ENCODE measurements around the gene ZNF672. TPM values are rescaled to one million over a fixed set of nuclear protein-coding genes. Genes with fewer than 3 reads are reported as not detected.
"Not testable (repeated sequence)": the region's sequence is repeated elsewhere in the genome, so short reads cannot be mapped to it uniquely, and the experiment has no call there.

The ZNF672 gene
- total RNA-seq, 2 experiments from 2014 or later = 39.5 to 49.4 TPM

DNA sequence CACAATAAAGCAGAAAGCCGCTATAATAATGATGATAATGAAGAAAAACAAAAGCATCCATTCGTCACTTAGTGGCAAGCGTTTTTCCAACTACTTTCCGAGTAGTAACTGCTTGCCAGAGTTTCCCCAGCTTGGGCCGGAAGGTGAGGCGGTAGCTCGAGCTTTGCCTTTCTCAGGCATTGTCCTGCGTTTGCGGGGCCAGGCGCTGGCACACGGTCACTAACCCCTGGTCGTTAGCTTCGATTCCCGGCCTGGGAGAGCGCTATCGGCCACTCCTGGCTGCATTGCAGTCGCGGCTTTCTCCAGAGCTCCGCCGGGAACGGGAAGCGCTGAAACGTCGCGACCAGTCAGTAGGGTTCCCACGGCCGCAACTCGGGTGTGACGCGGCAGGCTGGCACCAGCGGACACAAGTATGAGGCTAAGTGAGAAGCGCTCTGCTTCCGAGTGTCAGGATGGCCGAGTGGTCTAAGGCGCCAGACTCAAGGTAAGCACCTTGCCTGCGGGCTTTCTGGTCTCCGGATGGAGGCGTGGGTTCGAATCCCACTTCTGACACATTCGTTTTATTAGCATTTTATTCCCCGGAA is 35.5 kb downstream of the ZNF672 start:
- ATAC-seq (peak; percentile 83), DNase-seq (peak; percentile 95)
- ChIA-PET POLR2A (interaction anchor here (0.6 to 1.7 kb wide), 6 partner anchors 9 to 936 kb away, joined by 3 to 7 read pairs (median 4); partner anchors contain the start of genes SH3BP5L and ZNF692), CTCF (interaction anchor here (0.8 to 3.6 kb wide), 8 partner anchors 11 to 47 kb away, joined by 3 to 20 read pairs (median 6); partner anchors contain the start of genes PGBD2, SH3BP5L, ZNF672 and ZNF692)
- Mint-ChIP-seq H3K9me3 (ENCODE audit: low read depth) (no peaks in the 10 kb centered on the region), H3K27ac (peak overlapping the region; percentile 94), H3K27me3 (no peaks in the 10 kb centered on the region), H3K4me3 (peak overlapping the region; percentile 87), H3K4me1 (peaks cover 25% of the 10 kb centered on the region), H3K36me3 (ENCODE audit: low read depth) (peaks cover 5% of the 10 kb centered on the region)
- intact Hi-C loops (cut with DNase I, micrococcal nuclease) = loop anchor here (1.0 kb wide), 5 partner anchors 10 to 47 kb away; partner anchors contain the start of genes ZNF692 (in 2 of the 2) and ZNF672 (in 1 of the 2)

DNA sequence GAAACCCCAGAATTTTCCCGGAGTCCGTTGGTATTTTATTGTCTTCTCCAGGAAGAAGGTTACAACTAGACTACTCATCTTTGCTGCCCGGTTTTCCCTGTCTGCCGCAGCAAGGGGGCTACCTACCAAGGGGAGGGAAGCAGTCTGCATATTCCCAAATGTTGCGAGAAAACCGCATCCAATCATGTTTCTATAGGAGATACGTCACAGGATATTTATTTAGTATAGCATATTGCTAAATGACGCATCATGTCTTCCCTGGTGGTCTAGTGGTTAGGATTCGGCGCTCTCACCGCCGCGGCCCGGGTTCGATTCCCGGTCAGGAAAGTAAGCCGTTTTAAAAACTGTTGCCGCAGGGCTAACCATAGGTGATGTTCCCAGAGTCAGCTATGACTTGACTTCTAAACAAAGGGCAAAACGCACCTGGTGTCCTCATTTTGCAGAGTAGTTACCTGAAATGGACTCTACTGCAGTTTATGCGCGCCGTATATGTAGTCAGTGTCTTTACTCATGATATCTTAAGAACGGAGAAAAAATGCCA is 36.0 kb downstream of the ZNF672 start:
- no peaks in the 10 kb centered on the region for H3K9me3 Mint-ChIP-seq (ENCODE audit: low read depth)
- intact Hi-C loops (cut with DNase I, micrococcal nuclease) = loop anchor here (1.0 kb wide), 6 partner anchors 11 to 48 kb away; partner anchors contain the start of genes PGBD2 (in 2 of the 2), ZNF692 (in 2 of the 2) and ZNF672 (in 1 of the 2)
- H3K4me3 Mint-ChIP-seq = peak overlapping the region; percentile 87
- H3K4me1 Mint-ChIP-seq = peaks cover 25% of the 10 kb centered on the region
- ChIA-PET POLR2A (interaction anchor here (0.6 to 1.7 kb wide), 6 partner anchors 10 to 937 kb away, joined by 3 to 7 read pairs (median 4); partner anchors contain the start of genes SH3BP5L and ZNF692), CTCF (interaction anchor here (0.8 to 3.6 kb wide), 7 partner anchors 11 to 48 kb away, joined by 3 to 20 read pairs (median 7); partner anchors contain the start of genes PGBD2, SH3BP5L, ZNF672 and ZNF692)
- no peaks in the 10 kb centered on the region for H3K27me3 Mint-ChIP-seq
- peak; percentile 87 for DNase-seq
- ATAC-seq = peak; percentile 59
- H3K27ac Mint-ChIP-seq = peak overlapping the region; percentile 94
- H3K36me3 Mint-ChIP-seq (ENCODE audit: low read depth) = peaks cover 5% of the 10 kb centered on the region

DNA sequence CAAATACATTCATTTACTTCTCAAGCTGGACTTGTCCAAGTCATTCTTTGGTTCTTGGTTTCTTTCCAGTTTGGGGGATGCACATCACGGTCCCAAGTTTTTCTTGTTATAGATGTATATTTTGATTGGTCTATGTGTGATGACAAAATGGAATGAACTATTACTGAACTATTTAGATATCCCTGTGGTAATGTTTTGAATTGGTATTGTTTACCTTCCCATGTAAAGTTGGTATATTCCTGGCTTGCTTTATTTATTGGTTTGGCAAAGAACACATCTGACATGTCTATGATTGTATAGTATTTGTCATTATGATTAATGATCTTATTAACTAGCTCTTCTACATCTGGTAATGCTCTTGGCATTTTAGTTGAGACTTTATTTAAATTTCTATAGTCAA is 43.2 kb downstream of the ZNF672 start:
- no peak for ATAC-seq
- H3K27me3 Mint-ChIP-seq = no peaks in the 10 kb centered on the region
- no peak overlapping the region for H3K4me3 Mint-ChIP-seq
- H3K4me1 Mint-ChIP-seq = peaks cover 3% of the 10 kb centered on the region
- no peaks in the 10 kb centered on the region for H3K9me3 Mint-ChIP-seq (ENCODE audit: low read depth)
- H3K27ac Mint-ChIP-seq = no peak overlapping the region
- no peak for DNase-seq
- ChIA-PET POLR2A (no interaction called here), CTCF (interaction anchor here (0.9 kb wide), 1 partner anchor 18 kb away, joined by 4 read pairs; no protein-coding TSS in a partner anchor)
- H3K36me3 Mint-ChIP-seq (ENCODE audit: low read depth) = no peaks in the 10 kb centered on the region
- intact Hi-C loops (cut with DNase I, micrococcal nuclease) = no loop called here

DNA sequence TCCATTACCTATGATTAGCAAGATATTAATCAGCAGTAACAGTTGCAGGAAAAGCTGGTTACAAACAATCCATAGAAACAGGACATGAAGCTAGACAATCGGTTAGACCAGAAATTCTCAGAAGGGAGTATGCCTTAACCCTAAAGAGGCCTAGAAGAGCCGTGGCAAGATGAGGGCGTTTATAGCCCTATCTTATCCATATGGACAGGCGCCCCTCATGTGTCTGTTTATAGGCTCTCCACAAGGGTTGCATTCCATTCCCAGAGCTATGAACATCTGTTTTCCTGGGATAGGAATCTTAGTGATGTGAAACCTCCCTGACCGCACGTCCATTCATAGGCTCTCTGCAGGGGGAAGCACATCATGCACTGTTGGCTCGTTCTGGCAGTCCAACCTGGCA is 44.4 kb downstream of the ZNF672 start:
- H3K27me3 Mint-ChIP-seq; H3K4me1 Mint-ChIP-seq; H3K27ac Mint-ChIP-seq; H3K36me3 Mint-ChIP-seq (ENCODE audit: low read depth); POLR2A ChIA-PET; intact Hi-C loops (cut with DNase I, micrococcal nuclease); H3K9me3 Mint-ChIP-seq (ENCODE audit: low read depth); ATAC-seq; CTCF ChIA-PET; H3K4me3 Mint-ChIP-seq; DNase-seq: not testable (repeated sequence)

DNA sequence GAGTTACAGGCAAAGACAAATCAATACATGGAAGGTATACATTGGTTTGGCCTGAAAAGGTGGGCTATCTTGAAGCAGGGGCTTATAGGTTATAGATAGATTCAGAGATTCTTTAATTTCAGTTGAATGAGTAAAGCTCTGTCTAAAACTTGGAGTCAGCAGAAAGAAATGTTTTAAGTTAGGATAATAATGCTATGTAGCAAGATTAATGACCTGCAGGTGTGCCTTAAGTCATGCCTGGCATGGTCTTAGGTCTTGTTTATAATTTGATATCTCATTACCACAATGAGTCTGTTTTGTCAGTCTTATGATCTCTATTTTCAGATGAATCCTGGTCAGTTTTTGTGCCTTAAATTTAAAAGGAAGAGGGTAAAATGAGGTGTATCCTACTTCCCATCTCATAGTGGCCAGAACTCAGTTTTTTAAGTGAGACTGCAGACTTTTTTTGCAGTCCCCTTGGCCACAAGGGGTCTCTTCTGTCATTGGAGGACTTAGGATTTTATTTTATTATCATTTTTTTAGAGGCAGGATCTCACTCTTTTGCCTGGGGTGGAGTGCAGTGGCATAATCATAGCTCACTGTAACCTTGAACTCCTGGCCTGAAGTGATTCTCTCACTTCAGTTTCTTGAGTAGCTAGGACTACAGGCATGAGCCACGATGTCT is 46.7 kb downstream of the ZNF672 start:
- ChIA-PET POLR2A (no interaction called here), CTCF (interaction anchor here (1.5 kb wide), 1 partner anchor 24 kb away, joined by 4 read pairs; no protein-coding TSS in a partner anchor)
- Mint-ChIP-seq H3K27ac (no peak overlapping the region), H3K4me1 (no peaks in the 10 kb centered on the region), H3K4me3 (no peak overlapping the region), H3K27me3 (no peaks in the 10 kb centered on the region), H3K9me3 (ENCODE audit: low read depth) (no peaks in the 10 kb centered on the region), H3K36me3 (ENCODE audit: low read depth) (no peaks in the 10 kb centered on the region)
- DNase-seq = no peak
- ATAC-seq = no peak
- intact Hi-C loops (cut with DNase I, micrococcal nuclease) = no loop called here

DNA sequence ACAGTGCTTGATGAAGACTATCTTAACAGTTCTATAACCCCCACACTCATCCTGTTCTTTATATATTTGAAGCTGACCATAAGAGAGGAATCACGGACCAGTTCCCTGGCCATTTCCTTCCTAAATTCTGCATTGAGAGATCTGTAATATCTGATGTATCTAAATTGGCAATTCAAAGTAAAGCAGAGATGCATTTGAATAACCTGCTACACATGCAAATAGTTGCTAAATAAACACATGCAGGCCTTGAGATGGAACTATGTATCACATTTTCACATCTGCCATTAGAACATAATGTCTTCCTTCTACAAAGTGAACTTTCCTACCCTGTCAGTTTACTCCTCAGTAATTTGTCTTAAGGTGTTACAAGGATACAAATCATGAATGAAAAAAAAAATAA is 47.6 kb downstream of the ZNF672 start:
- DNase-seq (no peak), ATAC-seq (no peak)
- H3K9me3 Mint-ChIP-seq (ENCODE audit: low read depth) = no peaks in the 10 kb centered on the region
- no peak overlapping the region for H3K27ac Mint-ChIP-seq
- intact Hi-C loops (cut with DNase I, micrococcal nuclease) = no loop called here
- H3K4me3 Mint-ChIP-seq = no peak overlapping the region
- CTCF ChIA-PET = no interaction called here
- no peaks in the 10 kb centered on the region for H3K36me3 Mint-ChIP-seq (ENCODE audit: low read depth)
- POLR2A ChIA-PET = no interaction called here
- H3K27me3 Mint-ChIP-seq = peaks cover under 1% of the 10 kb centered on the region
- H3K4me1 Mint-ChIP-seq = no peaks in the 10 kb centered on the region

DNA sequence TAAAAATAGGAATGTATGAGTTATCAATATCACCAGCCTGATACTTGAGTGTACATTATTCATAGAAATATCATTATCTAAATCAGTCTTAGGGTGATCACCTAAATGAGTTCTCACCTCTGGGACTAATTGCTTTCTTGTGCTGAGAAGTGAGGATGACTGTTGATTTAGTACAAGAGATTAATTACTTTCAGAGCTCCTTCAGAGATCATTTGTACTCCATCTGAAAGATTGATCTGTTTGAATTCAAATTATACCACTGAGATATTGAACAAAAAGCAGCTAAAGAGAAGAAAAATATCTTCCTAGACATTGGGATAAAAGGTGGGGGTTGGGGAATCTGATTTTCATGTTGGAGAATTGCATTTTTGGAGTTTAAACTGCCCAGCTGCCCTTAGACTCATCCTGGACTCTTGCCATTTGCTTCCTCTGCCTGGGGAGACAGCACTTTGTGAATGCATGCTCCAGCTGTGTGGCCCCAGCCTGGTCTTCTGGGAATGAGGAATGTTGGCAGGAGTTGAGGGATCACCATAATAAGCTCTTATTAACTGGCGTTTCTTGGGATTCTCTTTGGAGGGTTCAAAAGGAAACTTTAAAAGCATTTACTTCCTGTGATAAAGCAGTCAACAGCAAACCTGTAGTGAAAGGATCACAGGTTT is 48.3 kb downstream of the ZNF672 start:
- ATAC-seq = no peak
- peaks cover 6% of the 10 kb centered on the region for H3K27me3 Mint-ChIP-seq
- no peak overlapping the region for H3K4me3 Mint-ChIP-seq
- ChIA-PET CTCF (interaction anchor here (1.5 kb wide), 1 partner anchor 36 kb away, joined by 4 read pairs; no protein-coding TSS in a partner anchor), POLR2A (no interaction called here)
- H3K9me3 Mint-ChIP-seq (ENCODE audit: low read depth) = no peaks in the 10 kb centered on the region
- DNase-seq = no peak
- intact Hi-C loops (cut with DNase I, micrococcal nuclease) = no loop called here
- H3K27ac Mint-ChIP-seq = no peak overlapping the region
- no peaks in the 10 kb centered on the region for H3K36me3 Mint-ChIP-seq (ENCODE audit: low read depth)
- H3K4me1 Mint-ChIP-seq = no peaks in the 10 kb centered on the region

DNA sequence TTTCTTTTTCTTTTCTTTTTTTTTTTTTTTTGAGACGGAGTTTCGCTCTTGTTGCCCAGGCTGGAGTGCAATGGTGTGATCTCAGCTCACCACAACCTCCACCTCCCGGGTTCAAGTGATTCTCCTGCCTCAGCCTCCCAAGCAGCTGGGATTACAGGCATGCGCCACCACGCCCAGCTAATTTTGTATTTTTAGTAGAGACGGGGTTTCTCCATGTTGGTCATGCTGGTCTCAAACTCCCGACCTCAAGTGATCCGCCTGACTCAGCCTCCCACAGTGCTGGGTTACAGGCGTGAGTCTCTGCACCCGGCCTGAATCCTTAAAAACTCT is 51.9 kb downstream of the ZNF672 start:
- H3K27me3 Mint-ChIP-seq; H3K9me3 Mint-ChIP-seq (ENCODE audit: low read depth); DNase-seq; H3K4me3 Mint-ChIP-seq; H3K36me3 Mint-ChIP-seq (ENCODE audit: low read depth); H3K4me1 Mint-ChIP-seq; intact Hi-C loops (cut with DNase I, micrococcal nuclease); CTCF ChIA-PET; POLR2A ChIA-PET; H3K27ac Mint-ChIP-seq; ATAC-seq: not testable (repeated sequence)

DNA sequence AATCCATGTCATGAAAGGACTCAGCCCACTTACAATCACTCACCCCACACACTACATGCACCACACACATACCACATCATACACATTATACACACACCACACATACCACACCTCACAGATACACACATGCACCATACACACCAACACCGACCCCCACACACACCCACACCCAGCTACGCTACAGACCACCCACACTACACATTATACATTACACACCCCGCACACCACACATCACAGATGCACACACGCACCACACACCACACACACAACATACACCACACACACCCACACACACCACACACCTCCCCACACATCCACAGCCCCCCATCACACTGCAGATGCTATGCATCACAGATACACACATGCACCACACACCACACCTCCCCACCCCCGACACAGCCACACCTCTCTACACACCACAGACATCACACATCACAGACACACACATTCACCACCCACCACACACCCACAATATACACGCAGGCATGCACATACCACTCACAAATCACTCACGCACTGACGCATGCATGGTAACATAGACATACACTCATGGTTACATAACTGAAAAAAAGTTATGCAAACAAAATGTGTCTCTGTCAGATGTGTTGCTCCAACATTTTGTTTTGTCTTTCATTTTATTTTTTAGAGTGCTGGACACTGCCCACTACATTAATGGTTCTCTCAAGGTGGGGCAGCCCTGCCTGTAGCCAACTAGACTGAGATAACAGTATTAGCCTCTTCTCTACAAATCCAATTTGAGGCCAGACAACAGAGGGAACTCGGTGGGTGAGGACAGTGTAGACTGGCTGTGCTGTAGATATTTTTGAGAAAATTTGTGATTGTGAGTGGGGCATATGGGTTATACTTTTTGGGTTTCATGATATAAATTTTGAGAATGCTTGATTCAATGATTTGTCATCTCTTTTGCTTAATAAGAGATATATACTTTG is 52.8 kb downstream of the ZNF672 start:
- H3K27me3 Mint-ChIP-seq = peaks cover 9% of the 10 kb centered on the region
- no peak overlapping the region for H3K27ac Mint-ChIP-seq
- H3K9me3 Mint-ChIP-seq (ENCODE audit: low read depth) = no peaks in the 10 kb centered on the region
- no peak for ATAC-seq
- POLR2A ChIA-PET = no interaction called here
- DNase-seq = no peak
- H3K4me1 Mint-ChIP-seq = no peaks in the 10 kb centered on the region
- intact Hi-C loops (cut with DNase I, micrococcal nuclease) = no loop called here
- H3K4me3 Mint-ChIP-seq = no peak overlapping the region
- CTCF ChIA-PET = no interaction called here
- H3K36me3 Mint-ChIP-seq (ENCODE audit: low read depth) = no peaks in the 10 kb centered on the region

DNA sequence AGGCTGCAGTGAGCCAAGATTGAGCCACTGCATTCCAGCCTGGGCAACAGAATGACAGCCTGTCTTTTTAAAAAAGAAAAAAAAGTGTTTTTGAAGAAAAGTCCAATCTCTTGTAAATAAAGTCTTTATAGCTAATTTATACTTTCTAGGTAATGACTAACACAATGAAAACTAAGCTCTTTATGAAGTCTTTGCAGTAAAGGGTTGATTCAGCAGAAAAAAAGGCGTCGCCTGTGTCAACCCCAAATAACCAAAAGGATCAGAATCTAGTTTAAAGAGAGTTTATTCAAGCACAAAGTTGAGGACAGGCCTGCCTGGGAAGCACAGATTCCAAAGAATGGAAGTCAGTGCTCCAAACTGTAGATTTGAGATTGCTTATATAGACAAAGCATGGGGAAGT is 53.7 kb downstream of the ZNF672 start:
- ChIA-PET CTCF (no interaction called here), POLR2A (no interaction called here)
- Mint-ChIP-seq H3K9me3 (ENCODE audit: low read depth) (no peaks in the 10 kb centered on the region), H3K4me3 (no peak overlapping the region), H3K4me1 (no peaks in the 10 kb centered on the region), H3K36me3 (ENCODE audit: low read depth) (no peaks in the 10 kb centered on the region), H3K27me3 (peaks cover 10% of the 10 kb centered on the region), H3K27ac (no peak overlapping the region)
- ATAC-seq (no peak), DNase-seq (no peak)
- intact Hi-C loops (cut with DNase I, micrococcal nuclease) = no loop called here

DNA sequence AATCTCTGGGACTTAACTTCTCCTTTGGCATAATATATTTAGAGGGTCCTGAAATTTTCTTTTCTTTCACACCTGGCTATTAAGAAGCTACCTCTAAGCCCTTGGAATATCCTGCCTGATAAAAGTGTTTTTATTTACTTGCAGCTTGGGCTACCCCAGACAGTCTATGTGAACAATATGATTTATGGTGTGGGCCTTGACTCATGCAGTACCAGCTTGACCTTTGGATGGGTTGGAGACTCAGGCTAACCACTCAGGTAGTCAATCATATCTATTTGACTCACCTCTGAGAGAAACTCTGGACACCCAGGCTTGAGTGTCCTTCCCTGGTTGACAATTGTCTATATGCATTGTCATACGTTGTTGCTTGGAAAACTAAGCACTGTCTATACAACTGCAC is 54.6 kb downstream of the ZNF672 start:
- POLR2A ChIA-PET = no interaction called here
- no peaks in the 10 kb centered on the region for H3K9me3 Mint-ChIP-seq (ENCODE audit: low read depth)
- CTCF ChIA-PET = interaction anchor here (0.7 kb wide), 1 partner anchor 57 kb away, joined by 3 read pairs; no protein-coding TSS in a partner anchor
- ATAC-seq = no peak
- peaks cover 12% of the 10 kb centered on the region for H3K27me3 Mint-ChIP-seq
- no peak overlapping the region for H3K27ac Mint-ChIP-seq
- no peaks in the 10 kb centered on the region for H3K4me1 Mint-ChIP-seq
- intact Hi-C loops (cut with DNase I, micrococcal nuclease) = no loop called here
- H3K36me3 Mint-ChIP-seq (ENCODE audit: low read depth) = no peaks in the 10 kb centered on the region
- no peak overlapping the region for H3K4me3 Mint-ChIP-seq
- DNase-seq = no peak

Measured in activated CD4-positive, alpha-beta T cell treated with anti-CD3 and anti-CD28 coated beads for 36 hours (primary cell).